Activated naive CD8-positive, alpha-beta T cell treated with anti-CD3 and anti-CD28 coated beads for 36 hours (primary cell): ENCODE measurements around the gene CARM1. TPM values are rescaled to one million over a fixed set of nuclear protein-coding genes. Genes with fewer than 3 reads are reported as not detected.
"Not testable (repeated sequence)": the region's sequence is repeated elsewhere in the genome, so short reads cannot be mapped to it uniquely, and the experiment has no call there.

Experiments
- DNase-seq: peaks from one replicate; pipeline ENCODE4 v3.0.0; 2021
- H3K27ac Mint-ChIP-seq: one replicate; pipeline ENCODE4 v1.8.0; 2022; ENCODE audit warnings: mild to moderate bottlenecking, moderate library complexity, mixed read lengths
- H3K27me3 Mint-ChIP-seq: one replicate; pipeline ENCODE4 v1.8.0; 2022; ENCODE audit warnings: mild to moderate bottlenecking, mixed read lengths
- H3K36me3 Mint-ChIP-seq: one replicate; pipeline ENCODE4 v1.8.0; 2021; ENCODE audit warnings: mild to moderate bottlenecking, mixed read lengths
- H3K4me1 Mint-ChIP-seq: one replicate; pipeline ENCODE4 v1.8.0; 2021; ENCODE audit warnings: mixed read lengths
- H3K4me3 Mint-ChIP-seq: one replicate; pipeline ENCODE4 v1.8.0; 2022; ENCODE audit warnings: mild to moderate bottlenecking, moderate library complexity, mixed read lengths
- H3K9me3 Mint-ChIP-seq: one replicate; pipeline ENCODE4 v1.8.0; 2022; ENCODE audit warnings: mixed read lengths
- total RNA-seq, 2 experiments: library from RNA; stranded (reverse); gene quantifications; one replicate each; pipeline ENCODE4 v1.2.3, GENCODE V29; 2021

Gene CARM1
- total RNA-seq, 2 experiments from 2014 or later: 85.0 to 86.8 TPM

GRCh38 chr19:10877608-10878007 is 6.3 kb downstream of the CARM1 start:
- not testable (repeated sequence) for H3K27me3 Mint-ChIP-seq, H3K4me3 Mint-ChIP-seq, H3K9me3 Mint-ChIP-seq, DNase-seq
- Mint-ChIP-seq H3K4me1 (peaks cover 44% of the 10 kb centered on the region), H3K36me3 (peaks cover 18% of the 10 kb centered on the region), H3K27ac (peak overlapping the region; percentile 89)

GRCh38 chr19:10878253-10878652 is 6.9 kb downstream of the CARM1 start:
- H3K27me3 Mint-ChIP-seq: no peaks in the 10 kb centered on the region
- H3K9me3 Mint-ChIP-seq: no peaks in the 10 kb centered on the region
- H3K4me3 Mint-ChIP-seq: no peak overlapping the region
- DNase-seq: no peak
- peaks cover 38% of the 10 kb centered on the region for H3K4me1 Mint-ChIP-seq
- peaks cover 18% of the 10 kb centered on the region for H3K36me3 Mint-ChIP-seq
- H3K27ac Mint-ChIP-seq: peak overlapping the region; percentile 89

DNA sequence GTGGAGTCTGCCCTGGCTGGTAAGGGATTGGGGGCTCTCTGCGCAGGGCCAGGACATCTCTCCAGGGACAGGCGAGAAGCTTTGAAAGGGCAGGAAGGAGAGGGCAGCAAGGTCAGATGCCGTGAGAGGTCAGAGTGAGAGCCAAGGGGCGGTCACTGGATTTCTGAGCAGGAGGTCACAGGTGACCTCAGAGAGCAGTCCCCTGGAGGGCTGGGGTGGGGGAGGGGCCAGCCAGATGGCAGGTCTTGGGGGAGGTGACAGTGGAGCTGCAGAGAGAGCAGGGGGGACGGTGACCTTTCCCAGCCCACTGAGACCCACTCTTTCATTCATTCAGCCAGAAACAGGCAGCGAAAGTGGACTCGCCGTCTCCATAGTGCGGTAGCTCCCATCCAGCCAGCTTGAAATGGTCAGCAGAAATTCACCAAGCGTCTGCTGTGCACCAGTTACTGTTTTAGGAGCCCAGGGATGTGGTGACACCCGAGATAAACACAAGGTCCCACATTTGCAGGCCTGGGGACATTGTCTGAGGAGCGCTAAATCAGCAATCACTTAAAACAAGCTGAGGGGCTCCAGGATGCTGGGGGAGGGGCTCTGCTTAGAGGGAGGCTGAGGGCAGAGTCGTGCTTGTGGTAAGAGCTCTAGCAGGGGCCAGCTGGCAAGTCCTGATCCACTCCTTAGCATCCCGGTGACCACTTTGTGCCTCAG is 10.2 kb downstream of the CARM1 start:
- H3K4me3 Mint-ChIP-seq: no peak overlapping the region
- no peaks in the 10 kb centered on the region for H3K27me3 Mint-ChIP-seq
- no peaks in the 10 kb centered on the region for H3K9me3 Mint-ChIP-seq
- peak overlapping the region; percentile 16 for H3K27ac Mint-ChIP-seq
- peaks cover 26% of the 10 kb centered on the region for H3K4me1 Mint-ChIP-seq
- peaks cover 14% of the 10 kb centered on the region for H3K36me3 Mint-ChIP-seq
- no peak for DNase-seq

GRCh38 chr19:10882108-10882457 is 10.7 kb downstream of the CARM1 start:
- no peaks in the 10 kb centered on the region for H3K27me3 Mint-ChIP-seq
- H3K9me3 Mint-ChIP-seq: no peaks in the 10 kb centered on the region
- no peak overlapping the region for H3K27ac Mint-ChIP-seq
- peaks cover 21% of the 10 kb centered on the region for H3K4me1 Mint-ChIP-seq
- peaks cover 14% of the 10 kb centered on the region for H3K36me3 Mint-ChIP-seq
- H3K4me3 Mint-ChIP-seq: no peak overlapping the region
- no peak for DNase-seq

- H3K27ac Mint-ChIP-seq: no peak overlapping the region
- H3K4me3 Mint-ChIP-seq: no peak overlapping the region
- H3K27me3 Mint-ChIP-seq: no peaks in the 10 kb centered on the region
- DNase-seq: no peak
- peaks cover 7% of the 10 kb centered on the region for H3K4me1 Mint-ChIP-seq
- peaks cover 10% of the 10 kb centered on the region for H3K36me3 Mint-ChIP-seq
- no peaks in the 10 kb centered on the region for H3K9me3 Mint-ChIP-seq
Measured at GRCh38 chr19:10884274-10884673, 12.9 kb downstream of the CARM1 start.

- DNase-seq: no peak
- H3K27ac Mint-ChIP-seq: peak overlapping the region; percentile 29
- H3K9me3 Mint-ChIP-seq: no peaks in the 10 kb centered on the region
- H3K27me3 Mint-ChIP-seq: no peaks in the 10 kb centered on the region
- peak overlapping the region; percentile 18 for H3K4me3 Mint-ChIP-seq
- peaks cover 4% of the 10 kb centered on the region for H3K4me1 Mint-ChIP-seq
- H3K36me3 Mint-ChIP-seq: peaks cover 4% of the 10 kb centered on the region
Measured at GRCh38 chr19:10885201-10886169, 14.1 kb downstream of the CARM1 start.

GRCh38 chr19:10887616-10888367 is 16.4 kb downstream of the CARM1 start:
- Mint-ChIP-seq H3K27me3 (no peaks in the 10 kb centered on the region), H3K36me3 (no peaks in the 10 kb centered on the region), H3K4me1 (no peaks in the 10 kb centered on the region), H3K4me3 (no peak overlapping the region), H3K9me3 (no peaks in the 10 kb centered on the region), H3K27ac (no peak overlapping the region)
- no peak for DNase-seq

- DNase-seq: no peak
- Mint-ChIP-seq H3K27ac (no peak overlapping the region), H3K4me3 (no peak overlapping the region), H3K4me1 (no peaks in the 10 kb centered on the region), H3K9me3 (no peaks in the 10 kb centered on the region), H3K27me3 (no peaks in the 10 kb centered on the region), H3K36me3 (no peaks in the 10 kb centered on the region)
Measured at GRCh38 chr19:10888421-10888866, 17.1 kb downstream of the CARM1 start.

DNA sequence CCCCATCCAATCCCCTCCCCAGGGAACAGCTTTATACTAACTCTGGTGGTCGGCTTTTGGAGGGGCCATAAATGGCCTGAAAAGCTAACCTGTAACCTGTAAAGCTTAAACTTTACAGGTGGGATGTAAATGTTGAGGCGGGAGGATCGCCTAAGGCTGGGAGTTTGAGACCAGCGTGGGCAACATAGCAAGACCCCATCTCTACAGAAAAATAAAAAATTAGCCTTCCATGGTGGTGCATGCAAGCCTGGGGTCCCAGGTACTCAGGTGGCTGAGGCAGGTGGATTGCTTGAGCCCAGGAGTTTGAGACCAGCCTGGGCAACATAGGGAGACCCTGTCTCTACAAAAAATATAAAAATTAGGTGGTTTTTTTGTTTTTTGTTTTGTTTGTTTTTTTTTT is 18.5 kb downstream of the CARM1 start:
- Mint-ChIP-seq H3K27me3 (no peaks in the 10 kb centered on the region), H3K4me1 (no peaks in the 10 kb centered on the region), H3K36me3 (peaks cover 1% of the 10 kb centered on the region)

GRCh38 chr19:10891405-10892086 is 20.2 kb downstream of the CARM1 start:
- H3K27me3 Mint-ChIP-seq: no peaks in the 10 kb centered on the region
- no peak for DNase-seq
- H3K9me3 Mint-ChIP-seq: no peaks in the 10 kb centered on the region
- peaks cover 3% of the 10 kb centered on the region for H3K4me1 Mint-ChIP-seq
- H3K4me3 Mint-ChIP-seq: no peak overlapping the region
- peaks cover 1% of the 10 kb centered on the region for H3K36me3 Mint-ChIP-seq
- no peak overlapping the region for H3K27ac Mint-ChIP-seq

More for the DNA sequence above, 18.5 kb downstream of the CARM1 start:
- no peak for DNase-seq
- H3K4me3 Mint-ChIP-seq: no peak overlapping the region
- no peaks in the 10 kb centered on the region for H3K9me3 Mint-ChIP-seq
- no peak overlapping the region for H3K27ac Mint-ChIP-seq

DNA sequence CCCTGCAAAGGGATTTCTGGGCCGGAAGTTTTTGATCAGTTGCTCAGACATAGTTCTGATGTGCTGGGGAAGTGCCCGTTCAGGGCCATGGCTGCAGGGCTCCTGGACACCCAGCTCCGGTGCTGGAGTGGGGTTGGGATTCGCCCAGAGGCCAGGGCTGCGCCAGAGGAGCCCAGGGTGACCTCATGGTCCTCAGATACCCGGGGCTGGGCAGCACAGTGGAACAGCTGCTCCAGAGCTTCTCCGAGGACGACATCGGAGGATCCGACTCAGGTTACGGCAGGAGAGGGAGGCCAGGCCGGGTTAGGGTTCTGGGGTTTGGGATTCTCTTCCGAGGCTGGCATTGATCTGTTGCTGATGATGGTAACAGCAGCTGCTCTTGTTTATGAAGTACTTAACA is 20.9 kb downstream of the CARM1 start:
- Mint-ChIP-seq H3K4me3 (no peak overlapping the region), H3K4me1 (peaks cover 7% of the 10 kb centered on the region), H3K9me3 (no peaks in the 10 kb centered on the region), H3K27me3 (no peaks in the 10 kb centered on the region), H3K36me3 (peaks cover 3% of the 10 kb centered on the region), H3K27ac (no peak overlapping the region)
- DNase-seq: no peak

- no peak for DNase-seq
- Mint-ChIP-seq H3K27me3 (no peaks in the 10 kb centered on the region), H3K36me3 (peaks cover 3% of the 10 kb centered on the region), H3K4me3 (no peak overlapping the region), H3K4me1 (peaks cover 7% of the 10 kb centered on the region), H3K9me3 (no peaks in the 10 kb centered on the region), H3K27ac (no peak overlapping the region)
Measured at GRCh38 chr19:10894911-10895213, 23.5 kb downstream of the CARM1 start.

DNA sequence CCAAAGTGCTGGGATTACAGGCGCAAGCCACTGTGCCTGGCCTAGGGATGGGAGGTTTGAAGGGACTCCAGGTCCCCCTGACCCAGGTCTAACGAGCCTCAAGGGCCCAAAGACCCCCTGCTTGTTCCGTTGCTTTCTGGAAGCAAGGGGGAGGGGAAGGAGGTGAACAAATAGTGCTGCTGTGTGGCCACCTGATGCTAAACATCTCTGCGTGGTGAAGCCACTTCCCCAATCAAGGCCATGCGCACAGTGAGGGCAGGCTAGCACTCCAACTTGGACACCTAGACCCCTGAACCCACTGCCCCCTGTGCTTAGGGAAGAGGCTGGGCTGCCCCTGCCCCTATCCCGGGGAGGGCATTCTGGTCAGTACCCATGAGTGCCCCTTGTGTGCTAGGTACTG is 24.0 kb downstream of the CARM1 start:
- no peak overlapping the region for H3K27ac Mint-ChIP-seq
- DNase-seq: no peak
- H3K27me3 Mint-ChIP-seq: no peaks in the 10 kb centered on the region
- H3K4me1 Mint-ChIP-seq: peaks cover 7% of the 10 kb centered on the region
- H3K9me3 Mint-ChIP-seq: no peaks in the 10 kb centered on the region
- H3K36me3 Mint-ChIP-seq: peaks cover 3% of the 10 kb centered on the region
- no peak overlapping the region for H3K4me3 Mint-ChIP-seq

DNA sequence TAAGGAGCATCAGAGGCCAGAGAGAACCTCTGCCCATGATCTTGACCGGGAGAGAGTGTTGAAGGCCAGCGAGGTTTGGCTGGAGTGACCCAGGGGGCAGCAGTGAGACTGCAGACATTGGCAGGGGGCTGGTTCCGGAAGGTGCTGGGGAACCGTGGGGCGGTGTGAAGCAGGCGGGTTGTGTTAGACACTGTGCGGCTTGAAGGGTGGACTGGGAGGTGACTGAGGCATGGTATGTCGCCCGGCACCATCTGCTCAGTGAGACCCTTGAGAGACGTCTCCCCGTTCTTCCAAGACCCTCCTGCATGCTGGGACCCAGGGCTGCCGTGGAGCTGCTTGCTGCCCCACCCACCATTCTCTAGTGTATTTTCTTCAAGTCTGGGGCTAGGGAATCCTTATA is 24.6 kb downstream of the CARM1 start:
- no peaks in the 10 kb centered on the region for H3K27me3 Mint-ChIP-seq
- no peaks in the 10 kb centered on the region for H3K9me3 Mint-ChIP-seq
- peaks cover 3% of the 10 kb centered on the region for H3K36me3 Mint-ChIP-seq
- DNase-seq: no peak
- no peak overlapping the region for H3K4me3 Mint-ChIP-seq
- H3K4me1 Mint-ChIP-seq: peaks cover 7% of the 10 kb centered on the region
- H3K27ac Mint-ChIP-seq: no peak overlapping the region
